GM18517 (cell line): ENCODE results near the gene CDHR5.

Experiments used
- ATAC-seq: cut with Tn5 transposase; IDR thresholded peaks from one replicate; pipeline ENCODE4 v1.9.1; 2021; ENCODE audit warnings: mild to moderate bottlenecking, moderate library complexity; ENCODE audit not compliant: unreplicated experiment

Gene CDHR5

GRCh38 chr11:646214-646613, 21.5 kb upstream of the CDHR5 start:
- no peak for ATAC-seq

- no peak for ATAC-seq
These were observed 20.8 kb upstream of the CDHR5 start for GRCh38 chr11:645536-645935.

GRCh38 chr11:643849-644738, 19.3 kb upstream of the CDHR5 start:
- ATAC-seq = no peak

GRCh38 chr11:643366-643765, 18.6 kb upstream of the CDHR5 start:
- ATAC-seq = no peak

- no peak for ATAC-seq
These were observed 17.1 kb upstream of the CDHR5 start for GRCh38 chr11:641806-642370.

GRCh38 chr11:640021-640706, 15.4 kb upstream of the CDHR5 start:
- ATAC-seq = no peak

- no peak for ATAC-seq
These were observed 14.7 kb upstream of the CDHR5 start for GRCh38 chr11:639332-639955.

- no peak for ATAC-seq
These were observed 14.0 kb upstream of the CDHR5 start for GRCh38 chr11:638631-639331.

GRCh38 chr11:637593-638521, 13.1 kb upstream of the CDHR5 start:
- no peak for ATAC-seq

GRCh38 chr11:637333-637592, 12.5 kb upstream of the CDHR5 start:
- ATAC-seq = no peak

GRCh38 chr11:636511-637332, 12.0 kb upstream of the CDHR5 start, which contains the start of gene DRD4:
Gene DRD4 (plus strand): TSS chr11:637269. CDS start chr11:637305, 36 bp downstream.
- no peak for ATAC-seq

GRCh38 chr11:635945-636510, 11.3 kb upstream of the CDHR5 start:
- no peak for ATAC-seq

- no peak for ATAC-seq
These were observed 6.1 kb upstream of the CDHR5 start for GRCh38 chr11:630871-631270.

GRCh38 chr11:629237-629583, 4.5 kb upstream of the CDHR5 start:
- no peak for ATAC-seq

- no peak for ATAC-seq
These were observed 3.3 kb upstream of the CDHR5 start for GRCh38 chr11:628056-628455.

GRCh38 chr11:627308-627576, 2.5 kb upstream of the CDHR5 start:
- no peak for ATAC-seq

- ATAC-seq = no peak
These were observed 1.9 kb upstream of the CDHR5 start, which contains the start of gene SCT for GRCh38 chr11:626475-627307. Gene SCT (minus strand): TSS chr11:627181. CDS start chr11:627143, 38 bp downstream.

GRCh38 chr11:625636-626268, 997 bp upstream of the CDHR5 start:
- ATAC-seq = no peak
